HCT116 (cell line): ENCODE measurements around the gene ZNF445. TPM values are rescaled to one million over a fixed set of nuclear protein-coding genes. Genes with fewer than 3 reads are reported as not detected.
"Not testable (repeated sequence)": the region's sequence is repeated elsewhere in the genome, so short reads cannot be mapped to it uniquely, and the experiment has no call there.

Experiments
- ATAC-seq: fragments of 200-7000 bp; cut with Tn5 transposase; 2 replicates; pipeline ENCODE4 v1.9.1; 2020; ENCODE audit warnings: mild to moderate bottlenecking, moderate library complexity
- BruUV-seq: library from RNA; stranded (reverse); fragments of 400-500 nt; replicated peaks from 2 replicates; lab custom pipeline; 2021; lab: Mats Ljungman, UMichigan
- CTCF ChIA-PET: fragments of 300-600 bp; sonication (Branson Sonifier 250); formaldehyde crosslinking; loops from one replicate; lab custom pipeline; 2021; ENCODE audit warnings: antibody characterized with exemption; lab: Charles Lee
- POLR2A ChIA-PET: fragments of 300-600, 350-600 bp; sonication (Branson Sonifier 250); formaldehyde crosslinking; loops from one replicate; lab custom pipeline; 2021; ENCODE audit warnings: antibody characterized with exemption; lab: Charles Lee
- RAD21 ChIA-PET, 2 experiments: fragments of 300-600 bp; sonication (Branson Sonifier 250); formaldehyde crosslinking; loops; one replicate each; lab custom pipeline; 2023; ENCODE audit warnings: low total read pairs in 2 of 2; ENCODE audit not compliant: uncharacterized antibody in 2 of 2, unreplicated experiment in 2 of 2, low non-redundant PET in 1 of 2; lab: Charles Lee
- DNase-seq: peaks from one replicate; pipeline ENCODE4 v3.0.0-alpha.2; 2010; ENCODE audit warnings: low read depth, low spot score
- H2AFZ ChIP-seq: fragments of 200-600 bp; shearing (Covaris generic), sonication (generic); 2 replicates; pipeline ENCODE4 v1.6.1; 2017; ENCODE audit warnings: low read depth, mixed run types, mixed read lengths, antibody characterized with exemption, low read length; ENCODE audit not compliant: poor library complexity, severe bottlenecking
- H3K27ac ChIP-seq: 2 replicates; pipeline ENCODE4 v1.5.1; 2012; ENCODE audit warnings: low read depth, low read length
- H3K27me3 ChIP-seq: fragments of 200-600 bp; sonication (generic); 2 replicates; pipeline ENCODE4 v1.6.1; 2016; ENCODE audit warnings: mixed run types, low read length, mixed read lengths; ENCODE audit not compliant: insufficient read depth
- H3K36me3 ChIP-seq, 2 experiments: fragments of 200-500 bp in 1 of 2; fragments of 200-600 bp in 1 of 2; sonication (Bioruptor generic) in 1 of 2; sonication (generic) in 1 of 2; 2 replicates each; pipeline versions ENCODE4 v1.5.1 to v1.6.1; 2014 to 2016; ENCODE audit warnings: low read length in 2 of 2, inconsistent platforms in 1 of 2, mixed read lengths in 1 of 2, mixed run types in 1 of 2; ENCODE audit not compliant: insufficient read depth in 2 of 2, control insufficient read depth in 1 of 2
- H3K4me1 ChIP-seq, 2 experiments: fragments of 200-600 bp in 1 of 2; sonication (generic) in 1 of 2; 2 replicates each; pipeline versions ENCODE4 v1.5.1 to v1.6.1; 2012 to 2017; ENCODE audit warnings: low read length in 2 of 2, inconsistent platforms in 1 of 2, mild to moderate bottlenecking in 1 of 2, mixed read lengths in 1 of 2, mixed run types in 1 of 2, moderate library complexity in 1 of 2; ENCODE audit not compliant: insufficient read depth in 2 of 2, control insufficient read depth in 1 of 2
- H3K4me2 ChIP-seq: fragments of 200-600 bp; sonication (generic); 2 replicates; pipeline ENCODE4 v1.6.1; 2017; ENCODE audit warnings: mixed run types, low read length, mixed read lengths
- H3K4me3 ChIP-seq, 2 experiments: fragments of 200-600 bp in 1 of 2; sonication (generic) in 1 of 2; replicated peaks in 1 of 2; 2 replicates each; pipeline ENCODE4 v1.5.1; 2011 to 2016; ENCODE audit warnings: low read length in 2 of 2, control low read depth in 1 of 2, low read depth in 1 of 2, mild to moderate bottlenecking in 1 of 2, mixed read lengths in 1 of 2, mixed run types in 1 of 2
- H3K79me2 ChIP-seq: fragments of 200-600 bp; sonication (generic); 2 replicates; pipeline ENCODE4 v1.6.1; 2017; ENCODE audit warnings: mild to moderate bottlenecking, mixed run types, low read length, moderate library complexity, mixed read lengths; ENCODE audit not compliant: insufficient read depth
- H3K9ac ChIP-seq: fragments of 200-600 bp; sonication (generic); 2 replicates; pipeline ENCODE4 v1.6.1; 2016; ENCODE audit warnings: low read length, mixed read lengths
- H3K9me2 ChIP-seq: fragments of 200-600 bp; sonication (generic), shearing (Covaris generic); 2 replicates; pipeline ENCODE4 v1.6.1; 2017; ENCODE audit warnings: mixed run types, mild to moderate bottlenecking, moderate library complexity; ENCODE audit not compliant: insufficient read depth
- H3K9me3 ChIP-seq, 2 experiments: fragments of 200-500 bp in 1 of 2; fragments of 200-600 bp in 1 of 2; sonication (Bioruptor generic) in 1 of 2; sonication (generic) in 1 of 2; 2 replicates each; pipeline ENCODE4 v1.6.1; 2014 to 2017; ENCODE audit warnings: low read length in 2 of 2, mixed read lengths in 2 of 2, inconsistent platforms in 1 of 2, low read depth in 1 of 2, mild to moderate bottlenecking in 1 of 2, mixed run types in 1 of 2, moderate library complexity in 1 of 2; ENCODE audit not compliant: control insufficient read depth in 1 of 2, insufficient read depth in 1 of 2
- H4K20me1 ChIP-seq: fragments of 200-600 bp; sonication (generic), shearing (Covaris generic); 2 replicates; pipeline ENCODE4 v1.6.1; 2017; ENCODE audit warnings: mixed run types, mild to moderate bottlenecking, moderate library complexity; ENCODE audit not compliant: insufficient read depth
- EZH2phosphoT487 ChIP-seq: fragments of 200-600 bp; IDR thresholded peaks from 2 replicates; pipeline ENCODE4 v1.6.1; 2018; ENCODE audit warnings: antibody characterized with exemption, borderline replicate concordance
- POLR2AphosphoS5 ChIP-seq: IDR thresholded peaks from 2 replicates; pipeline ENCODE4 v1.6.1; 2011; ENCODE audit warnings: mild to moderate bottlenecking, low read depth, low read length, moderate library complexity
- REST ChIP-seq: IDR thresholded peaks from 2 replicates; pipeline ENCODE4 v1.6.1; 2012; ENCODE audit warnings: low read depth
- SIN3A ChIP-seq: IDR thresholded peaks from 2 replicates; pipeline ENCODE4 v1.6.1; 2012; ENCODE audit warnings: low read depth
- SRF ChIP-seq: IDR thresholded peaks from 2 replicates; pipeline ENCODE4 v1.6.1; 2012; ENCODE audit warnings: low read depth
- intact Hi-C: fragments of 100-400 bp; cut with micrococcal nuclease; formaldehyde crosslinking; loops from 2 replicates; pipeline ENCODE4 v1.10.0; 2022
- total RNA-seq: library from RNA; stranded (reverse); gene quantifications from one replicate; pipeline ENCODE4 v1.2.1, GENCODE V29; 2021; ENCODE audit not compliant: unreplicated experiment

Gene ZNF445
- total RNA-seq, 1 experiment from 2014 or later = 19.9 TPM

GRCh38 chr3:44398853-44399252 is 78.6 kb downstream of the ZNF445 start (continued):
- TF ChIP-seq POLR2AphosphoS5 = no peak
- TF ChIP-seq EZH2phosphoT487 = no peak
- TF ChIP-seq SIN3A = no peak

- H3K4me3 ChIP-seq, intact Hi-C loops, H2AFZ ChIP-seq, H3K36me3 ChIP-seq, H3K4me2 ChIP-seq, CTCF ChIA-PET, H3K27me3 ChIP-seq, H4K20me1 ChIP-seq, DNase-seq, POLR2A ChIA-PET, H3K9me3 ChIP-seq, BruUV-seq, RAD21 ChIA-PET, H3K79me2 ChIP-seq, ATAC-seq, H3K9ac ChIP-seq, H3K9me2 ChIP-seq, H3K4me1 ChIP-seq, H3K27ac ChIP-seq: not testable (repeated sequence)
Measured at GRCh38 chr3:44398271-44398670, 79.2 kb downstream of the ZNF445 start.

GRCh38 chr3:44396200-44397171 is 81.0 kb downstream of the ZNF445 start:
- Histone ChIP-seq H3K27ac (no peak overlapping the region), H3K9me3 (no peaks in the 10 kb centered on the region), H3K4me2 (no peak overlapping the region), H3K36me3 (no peaks in the 10 kb centered on the region), H3K9me2 (no peaks in the 10 kb centered on the region), H3K9ac (no peak overlapping the region), H3K4me3 (no peak overlapping the region), H4K20me1 (no peaks in the 10 kb centered on the region), H3K4me1 (no peaks in the 10 kb centered on the region), H3K79me2 (no peaks in the 10 kb centered on the region), H2AFZ (no peak overlapping the region), H3K27me3 (no peaks in the 10 kb centered on the region)
- no peak for TF ChIP-seq POLR2AphosphoS5
- no peak for TF ChIP-seq SRF
- TF ChIP-seq REST = no peak
- ChIA-PET RAD21 (no interaction called here), POLR2A (no interaction called here), CTCF (no interaction called here)
- BruUV-seq = no TSS peak
- intact Hi-C loops = no loop called here
- DNase-seq = no peak
- ATAC-seq = no peak
